A204.1 (cell line): ENCODE data around the gene ACTL6B.
"Not testable (repeated sequence)": the region's sequence is repeated elsewhere in the genome, so short reads cannot be mapped to it uniquely, and the experiment has no call there.

Source experiments
- FAIRE-seq: peaks from 2 replicates; lab custom pipeline; 2012; peaks lifted over from hg19 to GRCh38; lab: Jason Lieb, UNC

ACTL6B gene

GRCh38 chr7:100655908-100656674 is at the start of gene ACTL6B:
ACTL6B (minus strand) TSS chr7:100656448; CDS start chr7:100656354, 94 bp downstream.
- FAIRE-seq: no peak

DNA sequence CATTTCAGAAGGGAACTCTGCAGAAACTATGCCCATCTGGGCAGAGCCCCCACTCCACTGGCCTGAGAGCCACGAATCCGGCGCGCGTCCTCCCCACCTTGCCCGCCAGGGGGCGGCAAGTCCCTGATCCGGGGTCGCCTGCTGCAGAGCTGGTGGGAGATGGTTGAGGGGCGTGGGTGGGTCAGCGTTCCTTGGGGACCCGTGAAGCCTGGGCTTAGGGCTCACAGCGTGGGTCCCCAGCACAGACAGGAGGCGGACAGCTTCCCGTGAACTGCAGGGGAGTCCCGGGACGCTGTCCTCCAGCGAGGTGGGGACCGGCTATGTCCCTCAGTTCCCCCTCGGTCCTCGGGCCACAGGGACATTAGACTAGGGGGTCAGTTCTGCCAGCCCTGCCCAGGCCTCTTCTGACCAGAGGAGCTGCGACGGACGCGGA is 49.1 kb upstream of the ACTL6B start:
- no peak for FAIRE-seq

GRCh38 chr7:100701089-100701488 is 44.8 kb upstream of the ACTL6B start:
- FAIRE-seq: not testable (repeated sequence)

GRCh38 chr7:100699018-100699417 is 42.8 kb upstream of the ACTL6B start:
- FAIRE-seq: no peak

DNA sequence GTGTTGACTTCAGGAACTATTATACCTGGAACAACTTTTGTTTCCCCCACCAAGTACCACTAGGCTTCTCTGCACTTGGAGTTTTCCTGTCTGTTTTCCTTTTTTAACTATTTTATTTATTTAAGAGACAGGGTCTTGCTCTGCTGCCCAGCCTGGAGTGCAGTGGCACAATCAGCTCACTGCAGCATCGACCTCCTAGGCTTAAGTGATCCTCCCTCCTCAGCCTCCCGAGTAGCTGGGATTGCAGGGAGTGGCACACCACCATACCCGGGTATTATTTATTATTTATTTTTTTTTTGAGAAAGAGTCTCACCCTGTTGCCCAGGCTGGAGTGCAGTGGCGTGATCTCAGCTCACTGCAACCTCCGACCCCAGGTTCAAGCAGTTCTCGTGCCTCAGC is 39.9 kb upstream of the ACTL6B start:
- no peak for FAIRE-seq

- FAIRE-seq: no peak
These were observed 38.0 kb upstream of the ACTL6B start, which contains the start of gene GIGYF1 for GRCh38 chr7:100694098-100694745. GIGYF1 (minus strand) TSS chr7:100694250; CDS start chr7:100688238, 6,012 bp downstream.

- no peak for FAIRE-seq
These were observed 37.3 kb upstream of the ACTL6B start for GRCh38 chr7:100693312-100694097.

DNA sequence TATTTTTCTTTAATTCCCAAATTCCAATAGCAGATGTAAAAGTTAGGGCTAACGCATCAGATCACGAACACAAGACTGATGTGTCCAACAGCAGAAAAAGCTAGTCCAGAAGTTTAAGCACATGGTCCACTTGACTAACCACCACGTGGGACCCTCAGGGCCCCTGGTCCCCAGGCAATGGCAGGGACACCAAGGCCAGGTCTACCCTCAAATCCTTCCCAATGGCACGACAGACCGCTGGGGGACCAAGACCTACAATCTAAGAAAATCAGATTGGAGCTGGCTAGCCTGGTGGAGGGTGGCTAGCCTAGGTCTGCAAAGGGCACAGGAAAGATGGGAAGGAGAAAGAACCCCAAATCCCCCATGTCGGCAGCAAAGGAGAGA is 36.3 kb upstream of the ACTL6B start:
- FAIRE-seq: no peak

DNA sequence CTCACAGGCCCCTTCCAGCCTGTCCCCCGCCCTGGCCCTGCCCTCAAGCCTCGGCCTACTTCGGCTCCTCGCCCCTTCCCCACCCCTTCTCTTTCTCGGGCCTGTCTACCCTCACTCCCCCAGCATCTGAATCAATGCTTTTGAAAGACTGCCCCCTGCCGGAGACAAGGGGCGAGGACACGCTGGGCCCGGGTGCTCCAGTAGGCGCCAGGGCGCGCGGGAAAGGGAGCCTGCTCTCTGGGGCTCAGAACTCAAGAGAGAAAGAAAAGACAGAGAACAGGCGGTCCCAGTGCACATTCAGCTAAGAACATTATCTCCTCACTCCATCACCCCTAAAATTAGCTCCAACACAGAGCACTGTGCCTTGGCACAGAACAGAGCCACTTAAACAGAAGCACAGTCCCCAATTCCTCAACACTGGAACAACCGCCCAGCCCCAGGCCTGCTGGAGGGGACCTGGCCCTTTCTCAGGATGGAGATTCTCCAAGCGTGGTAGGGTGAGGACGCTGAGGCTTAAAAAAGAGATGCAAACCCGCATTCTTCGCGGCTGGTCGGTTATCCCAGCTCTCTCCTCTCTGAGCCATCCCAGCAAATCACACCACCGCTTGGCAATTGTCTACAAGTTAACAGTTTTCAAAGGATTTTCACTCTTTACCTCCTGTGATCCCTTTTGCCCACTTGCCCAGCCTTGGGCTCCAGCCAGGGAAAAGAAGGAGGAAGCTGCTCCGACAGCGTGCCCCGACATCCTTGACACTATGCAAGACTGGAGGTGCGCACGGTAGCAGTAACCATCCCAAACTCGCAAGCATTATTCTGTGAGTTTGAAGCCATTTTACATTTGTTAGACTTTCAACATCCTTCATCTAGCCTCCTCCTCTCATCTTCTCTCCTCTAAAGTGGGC is 35.7 kb upstream of the ACTL6B start:
- FAIRE-seq: no peak

DNA sequence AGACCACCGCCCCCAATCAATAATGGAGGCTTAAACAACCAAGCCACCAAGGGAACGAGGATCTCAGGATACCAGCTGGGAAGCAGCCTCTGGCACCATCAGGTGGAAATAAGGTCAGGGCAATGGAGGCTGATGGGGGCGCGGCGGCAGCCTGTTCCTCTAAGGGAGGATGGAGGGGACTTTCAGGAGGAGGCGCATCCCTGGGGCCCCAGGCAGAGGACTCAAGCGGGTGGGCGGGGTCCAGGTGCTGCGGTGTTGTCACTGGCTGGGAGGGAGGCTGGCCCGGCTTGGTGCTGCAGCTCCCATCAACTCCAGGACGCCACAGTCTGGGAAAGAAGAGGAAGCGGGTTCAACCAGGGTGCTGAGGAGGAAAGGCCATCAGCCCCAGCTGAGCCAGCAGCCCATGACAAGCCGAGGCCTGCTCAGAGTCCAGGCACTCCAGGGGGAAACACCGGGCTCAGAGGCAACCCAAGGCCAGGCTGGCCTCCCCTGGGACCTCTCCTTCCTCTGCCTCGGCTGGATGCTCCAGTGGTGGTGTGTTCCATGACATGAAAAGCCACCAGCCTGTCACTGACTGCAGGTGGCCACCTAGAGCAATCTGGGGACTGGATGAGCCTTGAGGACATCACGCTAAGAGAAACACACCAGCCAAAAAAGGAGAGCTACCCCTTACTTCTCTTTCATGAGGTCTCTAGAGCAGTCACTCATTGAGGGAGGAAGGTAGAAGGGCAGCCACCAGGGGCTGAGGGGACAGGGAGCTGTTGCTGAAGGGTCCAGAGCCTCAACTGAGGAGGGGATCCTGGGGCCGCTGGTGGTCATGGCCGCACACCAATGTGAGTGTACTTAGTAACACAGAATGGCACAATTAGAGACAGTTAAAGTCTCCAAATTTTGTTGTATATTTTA is 33.2 kb upstream of the ACTL6B start:
- FAIRE-seq: no peak

DNA sequence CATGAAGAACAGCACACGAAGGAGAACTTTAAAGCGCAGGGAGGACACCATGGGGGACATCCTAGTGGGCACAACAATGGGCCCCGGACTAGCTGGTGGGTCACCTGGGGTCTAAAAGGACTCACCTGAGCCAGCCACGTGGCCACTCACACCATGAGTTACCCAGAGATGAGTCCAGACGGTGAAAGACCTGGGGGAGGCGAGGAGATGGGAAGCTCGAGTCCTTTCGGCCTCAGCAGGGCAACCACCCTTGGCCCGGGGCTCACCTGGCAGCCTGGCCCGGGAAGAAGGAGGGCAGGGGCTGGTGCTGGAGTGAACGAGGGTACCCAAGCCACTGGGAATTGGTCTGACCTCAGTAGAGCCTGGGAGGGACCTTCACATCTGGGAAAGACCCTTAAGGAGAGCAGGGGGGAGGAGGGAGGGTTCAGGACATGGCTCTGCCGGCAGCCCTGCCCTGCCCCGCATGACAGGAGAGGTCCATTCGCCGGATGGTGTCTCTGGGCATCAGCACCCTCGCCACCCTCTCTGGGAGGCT is 32.1 kb upstream of the ACTL6B start:
- FAIRE-seq: no peak

DNA sequence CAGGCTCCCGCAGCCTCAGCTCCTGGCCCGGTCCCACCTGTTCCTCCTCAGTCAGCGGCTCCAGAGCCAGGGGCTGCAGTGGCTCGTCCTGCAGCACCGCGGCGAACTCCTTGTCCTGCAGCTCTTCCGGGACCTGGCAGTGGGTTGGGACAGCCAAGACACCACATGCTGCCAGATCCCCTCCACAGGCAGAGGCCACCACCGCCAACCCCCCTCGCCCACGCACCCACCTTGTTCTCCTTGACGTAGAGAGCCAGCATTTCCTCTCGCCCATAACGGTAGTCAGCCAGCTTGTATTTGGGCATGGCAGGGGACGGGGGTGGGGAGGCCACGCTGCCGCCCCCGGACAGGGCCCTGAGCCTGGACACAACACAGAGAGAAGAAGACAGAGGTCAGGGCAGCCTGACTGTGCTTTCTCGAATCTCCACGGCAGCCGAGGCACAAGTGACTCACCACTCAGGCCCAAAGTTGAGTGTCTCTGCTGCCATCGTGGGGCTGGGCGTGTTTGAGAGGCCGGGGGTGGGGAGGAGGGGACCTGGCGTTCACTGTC is 31.6 kb upstream of the ACTL6B start:
- FAIRE-seq: no peak

DNA sequence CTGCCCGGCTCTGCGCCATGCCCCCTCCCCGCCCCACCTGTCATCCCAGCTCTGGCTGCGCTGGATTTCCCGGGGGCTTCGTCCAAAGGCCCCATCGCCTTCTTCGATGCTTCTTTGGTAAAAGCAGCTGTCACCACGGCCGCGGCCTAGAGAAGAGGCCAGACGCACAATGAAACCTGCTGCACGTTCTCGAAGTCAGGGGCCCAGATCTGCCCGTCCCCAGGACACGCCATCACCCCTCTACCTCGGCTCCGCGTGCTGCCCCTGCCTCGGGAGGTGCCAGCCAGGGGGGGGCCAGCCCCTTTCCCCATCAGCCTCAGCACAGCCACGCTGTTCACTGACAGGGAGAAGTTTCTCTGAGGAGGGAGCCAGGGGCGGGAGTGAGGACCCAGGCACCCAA is 31.0 kb upstream of the ACTL6B start:
- no peak for FAIRE-seq

- no peak for FAIRE-seq
These were observed 30.6 kb upstream of the ACTL6B start for GRCh38 chr7:100686822-100687211.

DNA sequence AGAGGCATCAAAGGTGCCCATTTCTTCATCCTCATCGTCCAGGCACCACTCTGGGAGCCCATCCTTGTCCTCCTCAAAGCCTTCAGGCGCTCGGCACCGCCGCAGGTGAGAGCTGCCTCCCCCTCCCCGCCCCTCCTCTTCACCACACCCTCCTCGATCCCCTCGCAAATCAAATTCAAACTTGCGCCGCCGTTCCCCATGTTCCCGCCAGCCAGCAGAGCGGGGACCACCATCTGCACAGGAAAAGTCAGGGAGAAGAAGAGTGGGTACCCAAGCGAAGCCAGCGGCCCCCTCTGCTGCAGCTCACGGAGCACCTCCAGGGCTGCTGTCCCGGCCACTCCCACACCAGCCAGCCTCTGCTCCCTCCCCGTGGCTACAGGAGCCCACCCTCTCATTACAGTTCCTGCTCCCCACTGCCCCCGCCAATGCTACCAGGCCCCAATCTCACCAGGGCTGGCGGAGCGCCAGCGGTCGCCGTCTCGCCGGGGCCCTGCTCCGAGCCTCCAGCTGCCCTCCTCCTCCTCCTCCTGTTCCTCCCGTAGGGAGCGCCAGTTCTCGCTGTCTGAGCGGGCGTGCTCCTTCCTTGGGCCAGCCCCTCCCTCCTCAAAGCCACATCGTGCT is 30.1 kb upstream of the ACTL6B start:
- no peak for FAIRE-seq

DNA sequence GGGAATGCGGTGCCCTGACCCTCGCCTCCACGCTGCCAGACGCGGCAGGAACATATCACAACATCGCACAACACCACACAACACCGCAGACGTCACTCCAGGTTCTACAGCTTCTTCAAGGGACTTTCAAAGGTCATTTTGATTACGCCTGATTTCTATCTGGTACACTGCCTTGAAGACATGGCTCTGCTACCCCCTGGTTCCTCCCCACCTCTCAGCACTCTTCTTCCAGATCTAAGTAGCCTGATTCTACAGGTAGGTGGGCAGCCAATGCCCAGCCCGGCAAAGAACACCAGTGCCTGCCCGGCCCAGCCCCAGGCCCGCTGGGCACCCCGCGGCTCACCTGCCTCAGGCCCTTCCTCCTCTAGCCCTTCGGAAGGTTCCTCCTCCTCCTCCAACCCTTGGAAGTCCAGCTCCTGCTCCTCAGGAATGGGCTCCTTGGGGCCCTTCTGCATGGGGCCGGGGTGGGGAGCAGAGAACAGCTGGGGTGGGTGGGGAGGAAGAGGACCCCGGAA is 29.4 kb upstream of the ACTL6B start:
- FAIRE-seq: no peak

DNA sequence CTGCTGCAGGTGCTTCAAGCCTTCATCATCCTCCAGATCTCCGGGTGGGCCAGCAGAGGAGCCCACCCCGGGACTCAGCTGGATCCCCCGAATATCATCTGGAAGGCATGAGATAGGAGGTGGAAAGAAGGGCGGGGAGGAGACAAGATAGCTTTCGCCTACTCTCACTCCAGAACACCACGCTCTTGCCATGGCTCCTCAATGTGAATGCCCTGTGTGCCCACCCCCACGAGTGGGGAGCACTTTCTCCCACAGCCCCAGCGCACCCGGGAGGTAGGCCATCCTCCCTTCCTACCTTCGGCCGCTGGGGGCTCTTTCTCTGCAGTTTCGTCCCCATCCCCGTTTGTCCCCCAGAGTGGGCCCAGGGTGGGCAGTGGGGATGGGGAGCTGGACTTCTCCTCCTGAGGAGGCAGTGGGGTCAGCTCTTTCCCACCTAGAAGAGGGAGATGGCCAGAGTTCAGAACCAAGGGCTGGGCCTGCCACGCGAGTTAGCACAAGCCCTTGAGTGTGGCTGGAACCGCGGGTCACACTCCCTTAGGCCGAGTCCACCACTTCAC is 28.9 kb upstream of the ACTL6B start:
- no peak for FAIRE-seq

- FAIRE-seq: no peak
These were observed 28.3 kb upstream of the ACTL6B start for GRCh38 chr7:100684534-100685042.
